Measurements from ENCODE around the gene SLC4A4. TPM values are rescaled to one million over a fixed set of nuclear protein-coding genes. Genes with fewer than 3 reads are reported as not detected.

The SLC4A4 gene
- 1 to 10 TPM; 1.2 to 1.3 TPM for total RNA-seq
- polyA plus RNA-seq, result 9.1 TPM

DNA sequence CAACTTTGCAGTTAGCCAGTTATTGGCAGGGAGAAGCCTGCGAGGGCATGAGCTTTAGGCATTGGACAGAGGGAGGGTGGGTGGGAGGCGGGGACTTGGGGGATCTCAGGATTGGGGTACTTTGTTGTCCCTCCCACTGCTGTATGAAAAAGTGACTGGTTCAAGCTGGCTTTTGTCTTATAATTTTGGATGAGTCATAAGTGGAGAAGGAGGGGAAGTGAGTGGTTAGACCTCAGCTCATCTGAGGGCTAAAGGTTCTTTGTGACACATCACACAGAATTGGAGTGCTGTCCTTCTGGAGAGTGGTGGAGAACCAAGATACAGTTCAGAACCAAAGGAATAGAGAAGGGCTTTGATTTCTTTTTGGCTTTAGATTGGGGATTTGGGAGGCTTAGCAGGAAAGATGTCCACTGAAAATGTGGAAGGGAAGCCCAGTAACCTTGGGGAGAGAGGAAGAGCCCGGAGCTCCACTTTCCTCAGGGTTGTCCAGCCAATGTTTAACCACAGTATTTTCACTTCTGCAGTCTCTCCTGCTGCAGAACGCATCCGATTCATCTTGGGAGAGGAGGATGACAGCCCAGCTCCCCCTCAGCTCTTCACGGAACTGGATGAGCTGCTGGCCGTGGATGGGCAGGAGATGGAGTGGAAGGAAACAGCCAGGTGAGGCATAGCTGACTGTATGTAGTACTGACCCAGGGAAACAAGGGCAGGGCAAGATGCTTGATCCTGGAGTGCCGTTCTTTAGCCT, at the start of gene SLC4A4:
TSS of gene SLC4A4 (plus strand) at position 175 of the 748 bp plus-strand sequence.
- DNase-seq, result no peak
- peaks cover 0 to 16% (median 3%) of the 10 kb centered on the region in 3 donors for H3K36me3 Mint-ChIP-seq
- peaks cover 8 to 10% (median 10%) of the 10 kb centered on the region in 3 donors for H3K4me1 Mint-ChIP-seq

DNA sequence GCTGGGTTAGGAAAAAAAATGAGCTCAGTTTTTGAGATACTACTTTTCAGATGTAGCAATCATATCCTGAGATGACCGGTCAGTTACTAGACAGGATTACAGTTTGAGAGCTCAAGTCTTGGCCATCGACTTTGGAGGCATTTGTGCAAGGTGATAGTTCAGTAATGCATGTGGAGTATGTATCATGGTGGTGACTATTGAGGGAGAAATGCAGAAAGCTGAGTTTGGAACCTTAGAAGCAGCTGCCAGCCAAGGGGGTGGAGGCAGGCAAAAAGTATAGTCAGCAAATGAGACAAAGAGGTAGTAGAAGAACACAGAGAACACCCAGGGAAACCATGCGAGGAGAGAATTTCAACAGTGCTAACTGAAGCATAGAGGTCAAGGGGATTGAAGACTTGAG, 48.7 kb upstream of the SLC4A4 start:
- CTCF ChIA-PET, result no interaction called here
- POLR2A ChIA-PET, result no interaction called here

More for the DNA sequence above, at the start of gene SLC4A4:
- Mint-ChIP-seq H3K27me3 (peaks cover 0 to 4% of the 10 kb centered on the region in 2 donors), H3K27ac (peak within 1 kb of the TSS in 2 of 8 donors; percentile 1 to 57), H3K9me3 (peaks cover 0 to 2% (median 0%) of the 10 kb centered on the region in 5 donors), H3K4me3 (no peak within 1 kb of the TSS)
- no peaks in the 10 kb centered on the region for H3K36me3 ChIP-seq (ENCODE audit: insufficient read depth, low read length)
- POLR2A ChIA-PET, result no interaction called here
- CTCF ChIA-PET, result no interaction called here
- no peaks in the 10 kb centered on the region for H3K9me3 ChIP-seq (ENCODE audit: low read length)
- no peaks in the 10 kb centered on the region for H3K27me3 ChIP-seq (ENCODE audit: insufficient read depth, low read length, poor library complexity, severe bottlenecking)
- no peaks in the 10 kb centered on the region for H3K4me1 ChIP-seq (ENCODE audit: insufficient read depth, low read length)
- no peak within 1 kb of the TSS for H3K27ac ChIP-seq (ENCODE audit: low read depth, low read length)
- no peak within 1 kb of the TSS for H3K4me3 ChIP-seq (ENCODE audit: low read length)

DNA sequence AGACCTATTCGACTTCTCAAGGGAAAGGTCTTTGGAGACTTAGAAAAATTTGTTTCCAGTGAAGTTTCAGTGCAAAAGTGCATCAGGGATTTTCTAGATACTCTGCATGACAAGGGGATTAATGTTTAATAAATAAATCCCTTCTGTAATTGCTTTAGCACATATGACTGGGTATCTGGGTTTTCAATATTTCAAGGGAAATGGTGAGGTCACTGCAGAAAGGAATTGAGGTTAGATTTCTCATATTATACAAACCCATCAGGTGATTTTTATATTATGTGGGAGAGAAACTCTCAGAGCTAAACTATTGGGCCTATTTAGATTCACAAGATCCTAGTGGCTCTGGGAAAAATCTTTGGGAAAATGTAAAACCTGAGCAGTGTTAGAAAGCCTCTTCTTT, 48.3 kb upstream of the SLC4A4 start:
- Mint-ChIP-seq H3K4me3 (no peak overlapping the region), H3K27ac (no peak overlapping the region), H3K9me3 (no peaks in the 10 kb centered on the region), H3K27me3 (no peaks in the 10 kb centered on the region), H3K4me1 (no peaks in the 10 kb centered on the region), H3K36me3 (no peaks in the 10 kb centered on the region)
- Histone ChIP-seq H3K27me3 (ENCODE audit: insufficient read depth, low read length, poor library complexity, severe bottlenecking) (no peaks in the 10 kb centered on the region), H3K9me3 (ENCODE audit: low read length) (no peaks in the 10 kb centered on the region), H3K36me3 (ENCODE audit: insufficient read depth, low read length) (no peaks in the 10 kb centered on the region), H3K4me3 (ENCODE audit: low read length) (no peak overlapping the region), H3K4me1 (ENCODE audit: insufficient read depth, low read length) (no peaks in the 10 kb centered on the region), H3K27ac (ENCODE audit: low read depth, low read length) (no peak overlapping the region)
- CTCF ChIA-PET, result no interaction called here
- POLR2A ChIA-PET, result no interaction called here
- no peak for DNase-seq

More for the DNA sequence above, 48.7 kb upstream of the SLC4A4 start:
- Histone ChIP-seq H3K36me3 (ENCODE audit: insufficient read depth, low read length) (no peaks in the 10 kb centered on the region), H3K27me3 (ENCODE audit: insufficient read depth, low read length, poor library complexity, severe bottlenecking) (no peaks in the 10 kb centered on the region), H3K4me3 (ENCODE audit: low read length) (no peak overlapping the region), H3K9me3 (ENCODE audit: low read length) (no peaks in the 10 kb centered on the region), H3K4me1 (ENCODE audit: insufficient read depth, low read length) (no peaks in the 10 kb centered on the region), H3K27ac (ENCODE audit: low read depth, low read length) (no peak overlapping the region)
- H3K36me3 Mint-ChIP-seq, result no peaks in the 10 kb centered on the region
- peak overlapping the region in 1 of 8 donors; percentile 90 for H3K27ac Mint-ChIP-seq
- no peak overlapping the region for H3K4me3 Mint-ChIP-seq
- H3K9me3 Mint-ChIP-seq, result no peaks in the 10 kb centered on the region
- no peak for DNase-seq
- H3K27me3 Mint-ChIP-seq, result no peaks in the 10 kb centered on the region
- H3K4me1 Mint-ChIP-seq, result no peaks in the 10 kb centered on the region

DNA sequence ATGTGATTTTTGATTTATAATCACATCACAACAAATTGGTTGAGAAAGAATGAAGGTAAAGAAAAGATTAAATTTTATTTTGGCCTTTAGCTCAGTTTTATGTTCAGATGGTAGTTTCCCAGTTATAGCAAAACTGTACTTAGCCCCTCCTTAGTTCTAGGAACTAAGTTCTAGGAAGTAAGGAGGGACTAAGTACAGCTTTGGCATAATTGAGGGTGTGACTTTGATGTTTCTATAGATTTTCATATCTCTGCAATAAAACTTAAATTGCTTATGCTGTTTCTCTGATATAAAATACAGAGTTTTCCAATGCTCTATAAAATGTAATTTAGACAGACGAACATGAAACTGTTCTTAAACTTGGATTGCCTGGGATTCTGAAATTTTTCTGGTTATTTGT, 46.6 kb upstream of the SLC4A4 start:
- H3K9me3 ChIP-seq (ENCODE audit: low read length), result no peaks in the 10 kb centered on the region
- ChIA-PET POLR2A (no interaction called here), CTCF (no interaction called here)
- Mint-ChIP-seq H3K27me3 (no peaks in the 10 kb centered on the region), H3K9me3 (no peaks in the 10 kb centered on the region), H3K36me3 (no peaks in the 10 kb centered on the region), H3K4me3 (no peak overlapping the region), H3K4me1 (no peaks in the 10 kb centered on the region), H3K27ac (no peak overlapping the region)
- H3K27ac ChIP-seq (ENCODE audit: low read depth, low read length), result no peak overlapping the region
- H3K4me1 ChIP-seq (ENCODE audit: insufficient read depth, low read length), result no peaks in the 10 kb centered on the region
- DNase-seq, result no peak
- no peaks in the 10 kb centered on the region for H3K27me3 ChIP-seq (ENCODE audit: insufficient read depth, low read length, poor library complexity, severe bottlenecking)
- H3K4me3 ChIP-seq (ENCODE audit: low read length), result no peak overlapping the region
- no peaks in the 10 kb centered on the region for H3K36me3 ChIP-seq (ENCODE audit: insufficient read depth, low read length)

DNA sequence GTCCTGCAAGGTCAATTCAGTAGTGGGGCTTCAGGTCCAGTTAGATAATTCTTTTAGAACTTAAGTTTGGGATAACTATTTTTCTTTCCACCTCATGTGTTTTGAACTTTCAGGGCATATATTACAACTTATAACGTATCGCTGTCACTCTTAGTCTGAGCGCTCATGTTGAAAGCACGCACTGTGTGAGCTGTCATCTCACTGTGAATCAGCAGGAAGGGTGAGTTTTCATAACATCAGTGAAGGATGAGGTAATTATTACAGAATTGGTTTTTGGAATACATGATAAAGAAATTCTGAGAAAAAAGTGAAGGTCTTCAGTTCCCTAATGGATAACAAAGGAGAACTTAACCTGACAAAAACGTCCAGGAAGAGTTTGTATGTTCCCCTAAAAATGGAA, 45.1 kb upstream of the SLC4A4 start:
- no peak overlapping the region for H3K27ac ChIP-seq (ENCODE audit: low read depth, low read length)
- Mint-ChIP-seq H3K9me3 (no peaks in the 10 kb centered on the region), H3K27me3 (no peaks in the 10 kb centered on the region), H3K36me3 (no peaks in the 10 kb centered on the region), H3K4me3 (no peak overlapping the region), H3K27ac (peak overlapping the region in 1 of 8 donors; percentile 42), H3K4me1 (peaks cover 0 to 3% (median 0%) of the 10 kb centered on the region in 3 donors)
- H3K27me3 ChIP-seq (ENCODE audit: insufficient read depth, low read length, poor library complexity, severe bottlenecking), result no peaks in the 10 kb centered on the region
- H3K9me3 ChIP-seq (ENCODE audit: low read length), result no peaks in the 10 kb centered on the region
- DNase-seq, result no peak
- no peaks in the 10 kb centered on the region for H3K36me3 ChIP-seq (ENCODE audit: insufficient read depth, low read length)
- ChIA-PET POLR2A (no interaction called here), CTCF (no interaction called here)
- H3K4me1 ChIP-seq (ENCODE audit: insufficient read depth, low read length), result no peaks in the 10 kb centered on the region
- H3K4me3 ChIP-seq (ENCODE audit: low read length), result no peak overlapping the region

DNA sequence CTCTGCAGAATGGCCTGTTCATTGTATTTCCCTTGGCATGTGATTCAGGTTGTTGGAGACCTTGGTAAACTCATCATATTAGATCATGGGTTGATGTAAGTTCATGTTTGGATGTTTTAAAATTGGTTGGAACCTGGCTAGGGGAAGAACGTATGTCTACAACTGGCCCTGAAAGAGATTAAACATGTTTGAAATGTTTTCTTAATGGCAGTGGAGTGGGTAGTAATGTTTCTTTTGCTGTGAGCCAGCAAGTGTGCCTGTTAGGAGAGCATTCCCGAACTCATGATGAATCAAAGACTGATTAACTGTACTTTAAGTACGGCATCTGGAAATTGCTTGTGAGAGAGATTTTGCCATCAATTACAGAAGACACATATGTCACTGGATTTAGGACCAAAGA, 44.5 kb upstream of the SLC4A4 start:
- no peaks in the 10 kb centered on the region for H3K4me1 ChIP-seq (ENCODE audit: insufficient read depth, low read length)
- no peaks in the 10 kb centered on the region for H3K27me3 ChIP-seq (ENCODE audit: insufficient read depth, low read length, poor library complexity, severe bottlenecking)
- no peaks in the 10 kb centered on the region for H3K36me3 ChIP-seq (ENCODE audit: insufficient read depth, low read length)
- ChIA-PET CTCF (no interaction called here), POLR2A (no interaction called here)
- DNase-seq, result no peak
- no peaks in the 10 kb centered on the region for H3K9me3 Mint-ChIP-seq
- no peak overlapping the region for H3K4me3 Mint-ChIP-seq
- no peak overlapping the region for H3K4me3 ChIP-seq (ENCODE audit: low read length)
- H3K27ac Mint-ChIP-seq, result no peak overlapping the region
- no peaks in the 10 kb centered on the region for H3K9me3 ChIP-seq (ENCODE audit: low read length)
- peaks cover 0 to 3% (median 0%) of the 10 kb centered on the region in 3 donors for H3K4me1 Mint-ChIP-seq
- H3K36me3 Mint-ChIP-seq, result no peaks in the 10 kb centered on the region
- no peaks in the 10 kb centered on the region for H3K27me3 Mint-ChIP-seq
- H3K27ac ChIP-seq (ENCODE audit: low read depth, low read length), result no peak overlapping the region

DNA sequence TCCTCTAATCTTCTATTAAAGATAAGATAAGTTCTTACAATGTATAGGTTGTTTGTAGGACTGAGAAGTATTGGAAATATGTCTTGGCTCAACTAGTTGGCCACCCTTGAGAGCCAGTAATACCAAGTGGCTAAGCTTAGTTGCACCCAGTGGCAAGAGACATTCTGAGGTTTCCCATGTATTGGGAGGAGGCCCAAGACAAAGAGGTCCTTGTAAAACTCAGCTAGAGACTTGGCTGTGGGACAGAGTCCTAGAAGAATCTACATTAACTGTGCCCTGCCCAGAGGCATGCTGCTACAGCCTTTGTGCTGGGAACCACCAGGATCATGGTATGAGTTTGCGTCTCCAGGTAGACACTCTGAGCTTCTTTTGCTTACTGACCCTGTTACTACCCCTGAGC, 41.9 kb upstream of the SLC4A4 start:
- DNase-seq, result no peak
- Mint-ChIP-seq H3K4me1 (peaks cover 0 to 3% (median 0%) of the 10 kb centered on the region in 3 donors), H3K9me3 (no peaks in the 10 kb centered on the region), H3K27me3 (no peaks in the 10 kb centered on the region), H3K4me3 (no peak overlapping the region), H3K27ac (no peak overlapping the region), H3K36me3 (peaks cover 0 to 1% (median 0%) of the 10 kb centered on the region in 3 donors)
- H3K4me1 ChIP-seq (ENCODE audit: insufficient read depth, low read length), result no peaks in the 10 kb centered on the region
- no peak overlapping the region for H3K4me3 ChIP-seq (ENCODE audit: low read length)
- no peaks in the 10 kb centered on the region for H3K9me3 ChIP-seq (ENCODE audit: low read length)
- H3K36me3 ChIP-seq (ENCODE audit: insufficient read depth, low read length), result no peaks in the 10 kb centered on the region
- H3K27ac ChIP-seq (ENCODE audit: low read depth, low read length), result no peak overlapping the region
- ChIA-PET POLR2A (no interaction called here), CTCF (no interaction called here)
- H3K27me3 ChIP-seq (ENCODE audit: insufficient read depth, low read length, poor library complexity, severe bottlenecking), result no peaks in the 10 kb centered on the region

DNA sequence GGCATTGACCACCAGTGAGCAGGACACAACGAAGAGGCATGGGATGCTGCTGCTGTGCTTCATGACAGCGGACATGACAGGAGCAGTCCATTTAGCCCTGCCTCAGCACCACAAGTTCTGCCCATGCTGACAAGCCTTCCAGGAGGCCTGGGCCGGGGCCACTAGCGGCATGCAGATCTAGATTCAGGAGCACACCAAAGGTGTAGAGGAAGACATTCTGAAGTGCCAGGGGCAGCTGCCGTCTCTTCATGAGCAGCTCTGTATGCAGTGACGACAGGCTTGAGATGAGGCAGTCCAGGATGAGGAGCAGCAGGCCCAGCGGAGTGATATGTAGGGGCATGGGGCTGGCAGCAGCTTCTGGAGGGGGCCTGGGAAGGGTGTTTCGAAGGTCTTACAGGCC, 38.5 kb upstream of the SLC4A4 start:
- peak overlapping the region in 1 of 8 donors; percentile 39 for H3K27ac Mint-ChIP-seq
- Histone ChIP-seq H3K9me3 (ENCODE audit: low read length) (no peaks in the 10 kb centered on the region), H3K27ac (ENCODE audit: low read depth, low read length) (no peak overlapping the region), H3K4me3 (ENCODE audit: low read length) (no peak overlapping the region), H3K36me3 (ENCODE audit: insufficient read depth, low read length) (no peaks in the 10 kb centered on the region), H3K4me1 (ENCODE audit: insufficient read depth, low read length) (no peaks in the 10 kb centered on the region), H3K27me3 (ENCODE audit: insufficient read depth, low read length, poor library complexity, severe bottlenecking) (no peaks in the 10 kb centered on the region)
- peaks cover 0 to 6% (median 2%) of the 10 kb centered on the region in 3 donors for H3K4me1 Mint-ChIP-seq
- ChIA-PET CTCF (no interaction called here), POLR2A (no interaction called here)
- peaks cover 0 to 1% (median 0%) of the 10 kb centered on the region in 3 donors for H3K36me3 Mint-ChIP-seq
- H3K9me3 Mint-ChIP-seq, result no peaks in the 10 kb centered on the region
- H3K4me3 Mint-ChIP-seq, result no peak overlapping the region
- H3K27me3 Mint-ChIP-seq, result no peaks in the 10 kb centered on the region
- no peak for DNase-seq
